ENCODE measurements around the gene RTN4IP1.
"Not testable (repeated sequence)": the region's sequence is repeated elsewhere in the genome, so short reads cannot be mapped to it uniquely, and the experiment has no call there.

RTN4IP1 gene

DNA sequence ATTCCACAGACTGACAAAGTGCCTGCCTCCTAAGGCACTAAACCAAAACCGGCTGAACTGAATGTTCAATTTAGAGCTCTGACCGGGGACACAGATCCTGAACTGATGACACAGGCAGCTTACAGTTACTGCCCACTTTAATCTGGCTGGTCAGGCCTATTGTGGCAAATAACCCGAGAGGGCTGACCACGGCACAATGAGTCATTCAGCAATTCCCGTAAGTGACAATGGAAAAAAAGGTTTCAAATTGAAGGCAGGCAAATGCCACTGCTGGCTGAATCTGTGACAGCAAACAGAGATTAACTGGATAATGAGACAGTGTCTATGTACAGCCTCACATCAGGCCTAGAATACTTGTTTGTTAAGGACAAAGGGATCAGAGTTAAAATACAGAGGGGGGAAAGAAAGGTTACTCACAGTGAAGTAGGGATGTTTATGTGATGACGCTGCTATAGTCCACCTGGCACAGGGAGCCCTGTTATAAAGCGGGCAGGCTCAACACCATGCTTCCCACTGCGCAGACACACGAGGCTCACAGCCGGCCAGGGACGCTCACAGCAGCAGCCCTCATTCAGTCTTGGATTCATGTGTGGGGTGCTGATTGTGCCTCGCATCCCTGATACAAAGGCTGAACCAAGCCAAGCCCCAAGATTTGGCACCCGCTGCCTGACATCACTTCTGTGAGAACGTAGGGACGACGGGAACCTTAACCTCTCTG is 54.4 kb downstream of the RTN4IP1 start:
- DNase-seq: no peak

DNA sequence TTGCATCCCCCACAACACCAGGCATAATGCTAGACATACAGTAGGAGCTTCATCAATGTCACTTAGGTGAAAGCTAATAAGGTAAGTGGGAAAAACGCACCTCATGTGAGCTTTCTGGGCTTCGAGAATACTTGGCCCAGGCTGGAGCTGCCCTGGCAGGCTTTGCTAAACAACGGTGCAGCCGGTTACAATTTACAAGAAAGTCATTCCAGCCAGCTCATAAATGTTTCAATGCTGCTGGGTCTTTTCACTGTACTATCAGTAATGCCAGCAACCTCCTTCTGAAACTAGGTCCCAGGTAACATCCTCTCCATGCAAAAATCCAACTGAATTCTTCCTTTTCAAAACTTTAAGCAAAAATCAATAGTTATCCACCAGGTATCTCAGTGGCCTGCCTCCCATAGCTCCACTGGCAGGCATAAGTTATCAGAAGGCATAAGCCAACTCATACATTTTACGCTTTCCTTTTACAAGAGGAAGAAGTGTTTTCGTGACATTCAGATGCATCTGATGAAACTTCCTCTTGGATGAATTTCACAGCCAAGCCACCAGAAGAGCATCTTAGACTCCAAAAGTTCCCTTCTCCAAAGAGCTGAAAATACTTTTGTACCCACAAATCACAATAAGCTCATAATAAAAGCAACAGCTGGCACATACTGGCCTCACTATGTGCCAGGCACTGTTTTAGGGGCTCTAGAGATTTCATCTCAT is 56.3 kb downstream of the RTN4IP1 start:
- DNase-seq: no peak

DNA sequence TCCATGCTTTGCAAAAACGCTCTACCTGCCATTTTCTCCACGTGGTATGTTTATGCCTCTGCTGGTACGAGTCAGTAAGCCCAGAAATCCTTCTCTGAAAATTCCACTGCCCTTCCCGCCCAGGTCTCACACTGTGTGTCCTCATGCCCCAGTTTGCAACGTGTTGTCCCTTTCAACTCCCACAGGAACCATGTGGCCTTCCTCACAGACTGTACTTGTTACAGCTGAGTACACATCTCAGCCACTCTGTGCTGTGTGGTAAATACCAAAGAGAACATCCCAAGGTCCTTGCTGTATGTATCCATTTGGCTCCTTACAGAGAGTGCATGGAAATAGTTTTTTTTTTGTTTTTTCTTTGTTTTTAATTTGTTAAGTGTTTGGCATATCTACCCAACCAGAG is 56.9 kb downstream of the RTN4IP1 start:
- DNase-seq: no peak

DNA sequence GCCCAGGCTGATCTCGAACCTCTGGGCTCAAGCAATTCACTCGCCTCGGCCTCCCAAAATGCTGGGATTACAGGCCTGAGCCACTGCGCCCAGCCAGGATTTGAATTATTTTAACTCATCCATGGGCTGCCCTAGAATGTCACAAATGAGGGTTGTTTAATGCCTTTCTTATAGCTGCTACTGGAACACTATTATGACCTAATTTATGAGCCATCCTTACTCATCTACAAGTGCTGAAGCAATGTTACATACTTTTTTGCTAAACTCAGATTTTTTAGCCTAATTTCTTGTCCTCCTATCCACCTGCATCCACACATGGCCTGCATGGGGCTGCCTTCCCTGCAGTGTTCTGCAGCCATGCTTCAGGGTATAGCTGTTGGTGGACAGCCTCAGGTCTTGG is 59.9 kb downstream of the RTN4IP1 start:
- no peak for DNase-seq

DNA sequence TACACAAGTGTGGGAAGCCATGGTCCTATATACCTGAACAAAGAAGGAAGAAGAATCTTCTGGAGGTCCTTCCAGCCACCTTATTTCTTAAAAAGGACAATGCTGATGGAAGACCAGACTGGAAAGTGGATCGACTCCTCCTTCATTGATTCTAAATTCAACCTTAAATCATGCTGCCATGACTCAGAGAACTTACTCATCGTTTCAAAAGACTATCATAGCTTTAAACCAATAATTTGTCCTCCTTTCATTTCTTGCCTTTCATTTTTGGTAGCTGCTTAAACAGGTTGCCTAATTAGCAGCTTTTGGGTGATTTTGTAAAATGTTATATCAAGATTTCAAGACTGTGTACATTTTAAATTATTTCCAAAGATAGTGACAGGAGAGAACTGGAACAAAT is 60.8 kb downstream of the RTN4IP1 start:
- no peak for DNase-seq

DNA sequence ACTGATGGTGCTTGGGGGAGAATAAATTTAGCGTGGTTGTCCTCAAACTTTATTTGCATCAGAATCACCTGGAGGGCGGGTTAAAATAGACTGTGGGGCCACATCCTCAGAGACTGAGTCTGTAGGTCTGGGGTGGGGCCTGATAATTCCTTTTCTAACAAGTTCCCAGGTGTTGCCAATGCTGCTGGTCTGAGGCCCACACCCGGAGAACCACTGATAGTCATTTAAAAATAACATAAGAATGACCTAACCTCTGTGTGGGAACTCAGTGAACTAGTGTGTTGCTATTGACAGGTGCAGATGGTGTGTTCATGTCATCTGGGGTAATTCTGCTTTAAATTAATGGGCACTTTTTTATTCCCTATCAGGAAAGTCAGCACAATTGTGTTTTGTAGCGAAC is 64.8 kb downstream of the RTN4IP1 start:
- DNase-seq: no peak

DNA sequence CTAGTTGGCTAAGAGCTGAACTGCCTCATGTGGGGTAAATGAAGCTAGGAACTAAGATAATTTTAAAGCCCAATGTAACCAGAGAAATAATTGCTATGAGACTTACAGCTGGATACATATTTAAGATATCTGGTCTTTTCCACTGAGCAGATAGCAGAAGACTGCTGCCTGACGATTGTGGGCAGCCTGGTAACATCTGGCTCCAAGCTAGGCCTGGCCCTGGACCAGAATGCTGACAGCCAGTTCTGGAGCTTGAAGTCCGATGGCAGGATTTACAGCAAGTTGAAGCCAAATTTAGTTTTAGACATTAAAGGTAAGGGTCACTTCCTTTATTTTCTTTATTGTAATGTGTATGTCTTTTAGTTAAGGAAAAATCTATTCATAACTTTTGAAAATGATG is 65.7 kb downstream of the RTN4IP1 start:
- no peak for DNase-seq

DNA sequence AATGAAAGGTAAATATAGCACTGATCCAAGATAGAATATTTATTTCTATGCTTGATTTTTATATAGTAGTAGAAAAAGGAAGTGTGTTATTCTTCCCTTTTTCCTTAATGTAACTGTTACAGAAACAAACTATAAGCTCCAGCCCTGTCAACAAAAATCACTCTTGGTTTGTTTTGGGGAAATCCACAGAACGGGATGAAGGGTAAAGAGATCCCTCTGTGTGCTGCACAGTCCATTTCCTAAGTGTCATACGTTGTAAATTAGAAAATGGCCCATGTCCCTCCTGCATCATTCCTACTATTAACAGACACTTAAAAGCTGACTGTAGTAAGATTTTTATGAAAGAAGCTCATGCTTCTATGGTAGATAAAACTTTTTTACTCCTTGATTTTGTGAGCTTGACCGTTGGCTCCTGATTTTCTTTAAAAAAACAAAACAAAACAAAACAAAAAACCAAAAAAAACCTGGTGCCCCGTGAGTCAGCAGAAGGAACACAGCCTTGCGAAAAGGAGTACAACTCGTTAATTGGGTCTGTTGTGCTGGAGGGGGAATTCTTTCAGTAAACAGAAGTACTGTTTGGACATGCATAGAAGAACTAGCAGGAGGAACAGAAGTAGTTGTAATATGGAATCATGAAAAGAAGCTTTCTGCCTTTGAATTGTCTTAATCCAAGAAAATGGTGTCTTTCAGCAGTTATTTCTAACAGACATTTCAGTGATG is 67.5 kb downstream of the RTN4IP1 start:
- no peak for DNase-seq

DNA sequence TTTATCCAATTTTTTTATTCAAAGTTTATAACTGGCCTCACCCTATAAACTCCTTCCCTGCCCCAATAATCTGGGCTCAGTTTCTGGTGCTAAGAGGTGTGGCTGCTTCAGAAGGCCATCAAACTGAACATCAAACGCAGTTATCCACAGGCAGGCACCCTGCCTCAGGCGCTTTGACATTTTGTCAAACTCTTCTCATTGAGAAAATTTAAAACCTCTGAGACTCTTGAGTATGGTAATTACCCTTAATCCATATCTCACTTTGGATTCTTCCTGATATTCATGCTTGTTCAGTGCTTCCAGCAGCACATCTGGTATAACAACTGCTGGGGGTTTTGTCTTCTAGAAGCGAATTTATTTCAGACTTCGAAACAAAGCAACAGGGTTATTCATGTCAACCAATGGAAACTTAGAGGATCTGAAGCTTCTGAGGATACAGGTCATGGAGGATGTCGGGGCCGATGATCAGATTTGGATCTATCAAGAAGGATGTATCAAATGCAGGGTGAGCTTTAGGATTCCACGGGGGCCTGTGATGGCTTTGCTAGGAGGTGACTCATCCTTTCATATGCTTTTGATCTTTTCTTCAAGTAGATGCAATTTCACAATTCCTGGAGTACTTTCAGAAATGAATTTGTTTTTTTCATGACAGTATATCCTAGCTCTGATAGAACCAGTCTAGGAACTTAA is 68.2 kb downstream of the RTN4IP1 start:
- no peak for DNase-seq

DNA sequence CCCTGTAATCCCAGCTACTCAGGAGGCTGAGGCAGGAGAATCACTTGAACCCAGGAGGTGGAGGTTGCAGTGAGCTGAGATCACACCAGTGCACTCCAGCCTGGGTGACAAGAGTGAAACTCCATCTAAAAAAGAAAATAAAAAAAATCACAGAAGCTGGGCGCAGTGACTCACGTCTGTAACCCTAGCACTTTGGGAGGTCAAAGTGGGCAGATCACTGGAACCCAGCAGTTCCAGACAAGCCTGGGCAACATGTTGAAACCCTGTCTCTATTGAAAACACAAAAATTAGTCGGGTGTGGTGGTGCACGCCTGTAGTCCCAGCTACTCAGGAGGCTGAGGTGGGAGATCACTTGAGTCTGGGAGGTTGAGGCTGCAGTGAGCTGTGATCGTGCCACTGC is 69.6 kb downstream of the RTN4IP1 start:
- DNase-seq: not testable (repeated sequence)

DNA sequence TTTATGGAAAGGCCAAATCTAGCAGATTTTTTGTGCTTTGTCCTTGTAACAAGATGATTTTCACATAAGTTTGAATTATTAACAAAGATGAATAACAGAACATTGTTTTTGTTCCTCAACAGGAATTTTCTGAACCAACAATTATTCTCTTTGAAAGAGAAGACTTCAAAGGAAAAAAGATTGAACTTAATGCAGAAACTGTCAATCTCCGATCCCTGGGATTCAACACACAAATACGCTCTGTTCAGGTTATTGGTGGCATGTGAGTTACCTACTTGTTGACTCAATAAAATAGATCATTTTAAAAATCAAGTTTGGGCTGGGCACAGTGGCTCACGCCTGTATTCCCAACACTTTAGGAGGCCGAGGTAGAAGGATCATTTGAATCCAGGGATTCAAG is 70.9 kb downstream of the RTN4IP1 start:
- no peak for DNase-seq

DNA sequence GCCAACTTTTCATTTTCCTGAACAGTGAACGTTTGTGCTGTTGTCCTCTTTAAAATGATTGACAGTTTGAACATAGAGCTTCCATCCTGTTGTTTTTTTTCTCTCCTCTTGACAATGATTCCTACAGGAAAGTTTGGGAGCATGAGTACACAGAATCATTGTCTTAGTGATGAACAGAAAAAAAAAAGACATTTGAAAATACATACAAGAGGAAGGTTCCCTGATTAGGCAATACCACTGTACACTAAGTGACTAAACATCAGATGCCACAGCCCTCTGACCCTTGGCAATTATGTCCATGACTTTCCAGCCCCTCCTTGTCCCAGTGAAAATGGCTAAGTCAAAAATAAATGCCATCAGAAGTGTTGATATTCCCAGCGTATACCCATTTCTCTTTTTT is 71.5 kb downstream of the RTN4IP1 start:
- no peak for DNase-seq

DNA sequence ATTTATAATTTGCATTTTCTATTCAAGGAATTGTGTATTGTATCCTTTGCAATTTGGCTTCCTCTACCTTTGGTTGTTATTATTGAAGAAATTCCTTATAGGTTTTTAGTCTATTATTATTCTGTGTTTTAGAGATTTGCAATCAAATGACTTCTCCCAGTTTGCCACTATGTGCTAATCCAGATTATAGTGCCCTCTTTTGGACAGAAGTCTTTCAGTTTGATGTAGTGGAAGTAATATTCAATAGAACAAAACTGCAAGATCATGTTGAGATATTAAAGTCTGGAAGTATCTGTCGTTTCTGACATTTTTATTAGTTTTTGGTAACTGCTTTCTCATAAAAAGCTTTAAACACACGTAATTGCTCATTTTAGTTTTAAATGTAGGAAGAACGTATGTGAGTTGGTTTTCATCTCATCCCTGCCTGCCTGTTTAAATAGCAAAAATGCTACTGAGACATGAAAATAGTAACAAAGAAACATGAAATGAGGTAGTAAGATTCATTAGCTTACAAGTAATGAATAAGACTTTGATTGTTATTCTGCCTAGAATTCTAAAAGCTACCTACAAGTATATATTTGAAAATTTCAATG is 72.8 kb downstream of the RTN4IP1 start:
- DNase-seq: peak in 1 of 2 experiments; percentile 39

DNA sequence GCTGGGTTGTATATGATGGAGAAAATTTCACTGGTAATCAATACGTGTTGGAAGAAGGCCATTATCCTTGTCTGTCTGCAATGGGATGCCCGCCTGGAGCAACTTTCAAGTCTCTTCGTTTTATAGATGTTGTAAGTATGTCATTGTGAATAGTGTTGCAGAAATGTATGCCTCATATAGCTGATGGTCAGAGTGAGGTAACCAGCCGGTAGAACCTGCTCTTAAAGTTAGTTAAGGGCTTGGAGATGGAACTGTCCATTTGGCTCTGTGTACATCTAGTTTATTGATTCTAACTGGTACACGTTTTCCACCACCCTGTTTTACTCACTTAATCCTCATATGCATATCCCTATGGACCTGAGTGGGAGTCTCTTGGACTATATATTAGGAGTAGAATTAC is 73.5 kb downstream of the RTN4IP1 start:
- no peak for DNase-seq

DNA sequence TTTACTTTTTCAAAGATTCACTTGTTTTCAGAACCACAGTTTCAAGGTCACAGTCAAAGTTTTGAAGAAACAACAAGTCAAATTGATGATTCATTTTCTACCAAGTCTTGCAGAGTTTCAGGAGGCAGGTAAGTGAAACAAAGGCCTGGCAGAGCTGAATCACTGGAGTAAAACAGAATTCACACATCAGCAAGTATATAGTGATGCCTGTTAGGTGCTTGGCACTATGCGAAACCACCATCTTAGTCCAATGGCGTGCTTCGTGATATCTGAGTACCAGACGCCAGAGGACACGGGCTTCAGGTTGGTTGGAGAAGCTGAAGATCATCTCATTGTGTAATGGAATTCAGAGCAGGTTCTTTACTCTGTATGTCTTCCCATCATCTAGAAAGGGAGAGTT is 75.9 kb downstream of the RTN4IP1 start:
- DNase-seq: no peak

DNA sequence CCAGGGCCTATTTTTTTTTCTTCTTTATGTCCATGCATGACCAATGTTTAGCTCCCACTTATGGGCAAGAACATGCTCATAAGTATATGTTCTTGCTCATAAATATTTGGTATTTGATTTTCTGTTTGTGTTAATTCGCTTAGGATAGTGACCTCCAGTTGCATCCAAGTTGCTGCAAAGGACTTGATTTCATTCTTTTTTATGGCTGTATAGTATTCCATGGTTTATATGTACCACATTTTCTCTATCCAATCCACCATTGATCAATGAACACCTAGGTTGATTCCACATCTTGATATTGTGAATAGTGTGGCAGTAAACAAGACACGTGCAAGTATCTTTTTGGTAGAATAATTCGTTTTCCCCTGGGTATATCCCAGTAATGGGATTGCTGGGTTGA is 78.1 kb downstream of the RTN4IP1 start:
- no peak for DNase-seq

DNA sequence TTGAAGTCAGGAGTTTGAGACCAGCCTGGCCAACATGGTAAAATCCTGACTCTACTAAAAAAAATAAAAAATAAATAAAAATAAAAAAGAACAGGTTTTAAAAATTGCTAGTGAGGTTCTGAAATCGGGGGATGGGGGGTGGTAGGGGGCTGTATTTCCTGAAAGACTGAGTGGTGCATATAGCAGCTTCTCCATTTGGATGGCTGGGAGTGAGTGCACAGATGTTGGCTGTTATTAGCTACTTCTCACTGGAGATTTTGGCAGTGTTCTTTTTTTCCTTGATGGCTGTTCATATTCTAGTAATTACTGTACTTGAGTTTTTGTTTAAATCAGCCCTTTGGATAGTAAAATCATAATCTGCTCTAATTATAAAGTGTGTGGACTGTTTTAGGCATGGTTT is 79.8 kb downstream of the RTN4IP1 start:
- no peak for DNase-seq

DNA sequence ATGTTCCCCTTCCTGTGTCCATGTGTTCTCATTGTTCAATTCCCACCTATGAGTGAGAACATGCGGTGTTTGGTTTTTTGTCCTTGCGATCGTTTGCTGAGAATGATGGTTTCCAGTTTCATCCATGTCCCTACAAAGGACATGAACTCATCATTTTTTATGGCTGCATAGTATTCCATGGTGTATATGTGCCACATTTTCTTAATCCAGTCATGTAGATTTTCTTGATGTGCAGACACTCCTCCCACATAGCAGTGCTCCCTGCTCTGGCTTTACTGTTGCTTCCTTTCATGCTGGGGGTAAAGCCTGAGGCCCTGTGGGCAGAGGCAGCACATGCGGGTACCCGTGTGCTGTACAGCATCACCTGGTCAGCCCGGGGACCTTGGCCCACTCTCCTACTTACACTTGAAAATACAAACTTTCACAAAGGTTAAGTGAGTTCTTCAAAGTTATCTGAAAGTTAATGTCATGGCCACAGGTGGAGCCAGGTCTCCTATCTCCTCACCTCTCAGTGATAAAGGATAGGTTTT is 80.3 kb downstream of the RTN4IP1 start:
- DNase-seq: not testable (repeated sequence)

DNA sequence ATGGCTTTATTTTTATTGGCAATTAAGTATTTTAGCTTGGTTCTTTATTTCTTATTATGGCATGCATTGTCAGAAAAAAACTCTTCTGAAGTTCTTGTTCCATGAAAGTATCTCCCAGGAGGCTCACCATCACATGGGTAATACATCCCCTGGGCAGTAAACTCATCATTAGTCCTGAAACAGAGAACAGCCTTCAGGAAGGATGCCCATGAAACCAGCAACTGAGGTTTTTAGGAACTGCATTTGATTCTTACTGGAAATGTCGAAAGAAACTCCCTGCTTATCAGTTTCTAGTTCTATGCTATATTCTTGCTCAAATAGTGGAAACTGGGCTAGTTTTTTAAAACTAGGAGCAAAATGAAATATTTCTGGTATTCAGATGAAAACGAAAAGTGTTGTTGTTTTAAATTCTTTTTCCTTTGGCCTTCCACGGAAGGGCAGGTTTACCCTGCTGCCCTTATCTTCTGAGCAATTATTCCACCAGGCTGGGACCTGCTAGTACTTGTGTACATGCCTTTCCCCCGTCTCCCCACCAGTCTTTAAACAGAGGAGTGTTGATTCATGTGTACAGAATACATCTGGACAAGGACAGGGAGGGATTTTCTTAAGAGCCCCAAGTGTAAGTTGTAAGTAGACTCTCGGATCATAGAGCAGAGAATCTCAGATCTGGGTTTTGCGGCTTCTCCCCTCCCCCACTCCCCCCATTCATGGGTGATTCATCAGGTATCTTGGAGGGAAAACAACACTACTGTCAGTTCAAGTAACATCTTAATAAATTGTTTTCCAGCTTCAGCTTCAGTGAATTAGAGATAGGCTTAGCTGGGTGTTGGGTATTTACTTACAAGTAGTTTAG is 81.5 kb downstream of the RTN4IP1 start:
- DNase-seq: no peak

DNA sequence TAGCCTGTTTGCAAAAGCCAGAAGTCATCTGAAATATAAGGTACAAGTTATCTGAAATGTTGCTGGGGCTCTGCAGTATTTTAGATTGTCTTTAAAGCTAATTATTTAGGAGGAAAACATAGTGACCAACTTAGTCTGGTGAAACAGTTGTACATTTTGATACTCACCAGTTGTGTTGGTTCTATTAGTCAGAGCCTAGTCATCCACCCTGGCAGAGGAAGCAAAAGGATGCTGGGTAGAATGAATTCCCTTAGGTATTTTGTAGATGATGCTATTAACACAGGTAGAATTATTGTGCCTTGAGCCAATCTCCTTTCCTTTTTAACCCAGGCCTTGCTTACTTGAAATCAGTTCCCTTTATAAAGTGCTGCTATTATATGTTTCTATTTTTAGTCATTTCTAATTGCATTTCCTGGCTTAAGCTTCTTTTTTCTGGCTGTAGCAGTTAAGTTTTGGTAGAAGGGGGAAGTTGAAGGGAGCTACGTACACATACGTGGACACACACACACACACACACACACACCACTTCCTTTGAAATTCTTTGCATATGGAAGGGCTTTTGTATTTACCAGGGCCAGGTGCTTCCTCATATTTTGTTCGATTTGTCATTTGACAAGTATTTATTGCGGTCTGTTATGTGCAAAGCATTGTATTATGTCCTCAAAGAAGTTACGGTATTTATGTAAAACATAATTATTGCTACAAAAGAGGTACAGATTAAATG is 82.4 kb downstream of the RTN4IP1 start:
- no peak for DNase-seq

DNA sequence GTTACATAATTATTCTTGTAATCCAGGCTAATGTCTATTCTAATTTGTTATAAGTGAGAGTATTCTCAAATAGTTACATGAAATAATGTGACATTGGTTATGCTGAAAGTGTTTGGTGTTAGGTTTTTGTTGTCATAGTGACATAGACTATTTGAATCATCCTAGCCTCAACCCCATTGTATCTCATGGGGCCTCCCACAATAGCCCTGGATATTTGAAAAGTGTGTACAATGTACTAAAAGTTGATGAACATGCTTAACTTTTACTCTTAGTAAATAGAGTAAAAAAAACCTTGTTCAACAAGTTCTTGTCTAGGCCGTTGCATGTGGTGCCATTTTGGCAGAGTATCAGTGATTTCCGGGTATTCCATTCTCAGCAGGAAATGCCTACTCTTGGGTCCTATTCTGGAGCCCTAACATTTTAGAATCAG is 83.0 kb downstream of the RTN4IP1 start:
- DNase-seq: no peak

Measured in NCI-H526 (cell line).